ENCODE results near the gene ARHGEF33.

Gene ARHGEF33

DNA sequence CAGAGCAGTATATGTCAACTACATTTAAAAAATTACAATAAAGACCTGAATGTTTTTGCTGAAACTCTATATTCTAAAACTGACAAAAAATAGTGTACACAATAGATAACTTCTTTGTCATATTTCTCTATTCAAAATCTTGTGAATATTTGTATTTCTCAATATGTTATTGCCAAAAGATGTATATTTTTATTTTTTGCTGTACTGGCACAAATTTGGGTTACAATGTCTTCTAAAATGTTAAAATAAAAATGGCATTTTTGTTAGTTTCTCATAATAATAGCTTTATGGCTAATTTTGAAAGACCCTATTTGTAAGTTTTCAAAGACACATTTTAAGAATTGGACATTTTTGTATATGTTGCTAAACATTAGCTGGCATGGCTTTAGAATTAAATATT is 630 bp upstream of the ARHGEF33 start:
- TF ChIP-seq, protein P1, sequence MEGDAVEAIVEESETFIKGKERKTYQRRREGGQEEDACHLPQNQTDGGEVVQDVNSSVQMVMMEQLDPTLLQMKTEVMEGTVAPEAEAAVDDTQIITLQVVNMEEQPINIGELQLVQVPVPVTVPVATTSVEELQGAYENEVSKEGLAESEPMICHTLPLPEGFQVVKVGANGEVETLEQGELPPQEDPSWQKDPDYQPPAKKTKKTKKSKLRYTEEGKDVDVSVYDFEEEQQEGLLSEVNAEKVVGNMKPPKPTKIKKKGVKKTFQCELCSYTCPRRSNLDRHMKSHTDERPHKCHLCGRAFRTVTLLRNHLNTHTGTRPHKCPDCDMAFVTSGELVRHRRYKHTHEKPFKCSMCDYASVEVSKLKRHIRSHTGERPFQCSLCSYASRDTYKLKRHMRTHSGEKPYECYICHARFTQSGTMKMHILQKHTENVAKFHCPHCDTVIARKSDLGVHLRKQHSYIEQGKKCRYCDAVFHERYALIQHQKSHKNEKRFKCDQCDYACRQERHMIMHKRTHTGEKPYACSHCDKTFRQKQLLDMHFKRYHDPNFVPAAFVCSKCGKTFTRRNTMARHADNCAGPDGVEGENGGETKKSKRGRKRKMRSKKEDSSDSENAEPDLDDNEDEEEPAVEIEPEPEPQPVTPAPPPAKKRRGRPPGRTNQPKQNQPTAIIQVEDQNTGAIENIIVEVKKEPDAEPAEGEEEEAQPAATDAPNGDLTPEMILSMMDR (conservative IDR thresholded peaks at IDR 0.05), result no peak

DNA sequence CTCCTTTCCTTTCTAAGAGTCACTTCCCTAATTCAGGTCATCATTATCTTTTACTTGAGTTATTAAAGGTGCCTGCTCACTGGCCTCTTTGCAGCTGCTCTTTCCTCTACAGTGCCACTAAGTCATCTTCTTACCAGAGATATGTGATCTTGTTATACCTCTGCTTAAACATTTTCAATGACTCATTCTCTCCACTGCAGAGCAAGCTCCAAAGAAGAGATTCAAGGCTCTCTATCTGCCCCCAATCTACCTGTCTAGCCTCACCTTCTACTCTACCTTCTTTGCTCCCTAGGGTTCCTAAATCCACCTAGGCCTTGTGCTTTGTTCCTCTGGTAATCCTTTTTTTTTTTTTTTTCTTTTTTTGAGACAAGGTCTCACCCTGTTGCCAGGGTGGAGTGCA is 3.1 kb downstream of the ARHGEF33 start:
- H3K27ac ChIP-seq, result no peak overlapping the region
- TF ChIP-seq, protein P1 (conservative IDR thresholded peaks at IDR 0.05), result no peak

More for the DNA sequence above, 630 bp upstream of the ARHGEF33 start:
- H3K27ac ChIP-seq, result no peak overlapping the region

DNA sequence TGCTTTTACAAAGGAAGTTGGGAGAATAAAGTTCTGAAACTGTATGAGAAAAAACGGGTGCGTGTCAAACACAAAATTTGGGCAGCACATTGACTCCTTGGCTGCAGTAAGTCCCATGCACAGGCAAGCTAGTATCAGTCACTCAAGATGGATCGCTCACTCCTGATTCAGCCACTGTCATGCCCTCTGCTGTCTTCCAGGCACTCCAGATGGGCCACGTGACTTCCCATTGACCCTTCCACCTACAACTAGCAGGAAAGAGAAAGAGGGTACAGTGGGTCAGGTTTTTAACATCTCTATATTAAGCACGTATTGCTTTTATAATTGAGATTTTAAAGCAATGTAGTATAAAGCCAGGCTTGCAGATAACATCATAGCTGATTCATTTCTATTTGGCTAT is 8.6 kb downstream of the ARHGEF33 start:
- no peak overlapping the region for H3K27ac ChIP-seq
- TF ChIP-seq, protein P1 (conservative IDR thresholded peaks at IDR 0.05), result no peak

DNA sequence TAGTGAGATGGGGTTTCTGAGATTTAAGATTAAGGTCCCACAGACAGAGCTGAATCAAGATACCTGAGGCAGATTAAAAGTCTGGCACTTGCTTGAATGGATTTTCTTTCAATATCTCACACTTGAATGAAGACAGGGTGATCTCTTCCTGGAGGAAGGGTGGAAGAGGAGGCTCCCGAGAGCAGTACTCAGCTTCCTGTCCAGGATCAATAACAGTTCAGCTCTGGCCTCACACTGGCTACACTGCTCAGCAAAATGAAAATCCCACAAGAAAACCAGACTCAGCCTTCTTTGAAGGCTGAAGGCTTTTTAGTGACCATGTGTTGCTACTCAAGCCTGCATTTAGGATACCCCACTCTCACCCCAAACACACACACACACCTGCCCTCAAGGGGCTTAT is 11.1 kb downstream of the ARHGEF33 start:
- TF ChIP-seq, protein P1 (conservative IDR thresholded peaks at IDR 0.05), result no peak
- no peak overlapping the region for H3K27ac ChIP-seq

DNA sequence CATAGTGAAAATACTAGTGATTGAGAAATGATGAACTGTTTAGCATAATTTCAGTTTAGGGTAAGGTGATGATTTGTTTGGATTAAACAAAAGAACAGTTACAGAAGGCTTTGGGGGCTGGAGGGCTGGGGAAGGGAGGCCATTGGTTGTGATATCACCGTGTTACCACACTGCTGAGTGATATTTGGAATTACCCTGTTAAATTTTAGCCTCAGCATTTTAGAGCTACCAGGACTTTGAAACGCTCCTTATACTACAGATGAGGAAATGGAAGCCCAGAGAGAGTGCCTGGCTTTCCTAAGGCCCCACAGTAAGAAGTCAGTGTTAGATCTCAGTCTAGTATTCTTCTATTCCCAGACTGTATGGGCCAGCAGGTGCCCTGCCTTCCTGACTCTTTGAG is 15.6 kb downstream of the ARHGEF33 start:
- TF ChIP-seq, protein P1 (conservative IDR thresholded peaks at IDR 0.05), result no peak
- no peak overlapping the region for H3K27ac ChIP-seq

DNA sequence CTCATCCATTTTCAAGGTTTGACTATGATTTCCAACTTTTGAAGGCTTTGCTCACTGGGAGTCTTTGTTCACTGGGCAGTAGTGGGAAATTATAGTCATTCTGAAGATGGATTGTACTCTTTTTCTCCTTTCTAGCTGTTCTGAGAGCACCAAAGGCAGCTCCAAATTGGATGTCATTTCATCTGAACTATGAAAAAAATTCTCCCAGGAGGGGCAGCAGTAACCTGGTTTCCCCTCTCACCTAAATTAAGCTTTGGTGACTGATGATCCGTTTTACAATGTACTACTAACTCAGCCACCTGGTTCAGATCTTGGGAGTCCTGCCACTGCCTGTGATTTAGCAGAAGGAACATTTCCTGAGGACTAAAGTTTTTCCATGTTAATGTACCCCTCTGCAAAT is 17.6 kb downstream of the ARHGEF33 start:
- TF ChIP-seq, protein P1 (conservative IDR thresholded peaks at IDR 0.05), result no peak
- H3K27ac ChIP-seq, result no peak overlapping the region

DNA sequence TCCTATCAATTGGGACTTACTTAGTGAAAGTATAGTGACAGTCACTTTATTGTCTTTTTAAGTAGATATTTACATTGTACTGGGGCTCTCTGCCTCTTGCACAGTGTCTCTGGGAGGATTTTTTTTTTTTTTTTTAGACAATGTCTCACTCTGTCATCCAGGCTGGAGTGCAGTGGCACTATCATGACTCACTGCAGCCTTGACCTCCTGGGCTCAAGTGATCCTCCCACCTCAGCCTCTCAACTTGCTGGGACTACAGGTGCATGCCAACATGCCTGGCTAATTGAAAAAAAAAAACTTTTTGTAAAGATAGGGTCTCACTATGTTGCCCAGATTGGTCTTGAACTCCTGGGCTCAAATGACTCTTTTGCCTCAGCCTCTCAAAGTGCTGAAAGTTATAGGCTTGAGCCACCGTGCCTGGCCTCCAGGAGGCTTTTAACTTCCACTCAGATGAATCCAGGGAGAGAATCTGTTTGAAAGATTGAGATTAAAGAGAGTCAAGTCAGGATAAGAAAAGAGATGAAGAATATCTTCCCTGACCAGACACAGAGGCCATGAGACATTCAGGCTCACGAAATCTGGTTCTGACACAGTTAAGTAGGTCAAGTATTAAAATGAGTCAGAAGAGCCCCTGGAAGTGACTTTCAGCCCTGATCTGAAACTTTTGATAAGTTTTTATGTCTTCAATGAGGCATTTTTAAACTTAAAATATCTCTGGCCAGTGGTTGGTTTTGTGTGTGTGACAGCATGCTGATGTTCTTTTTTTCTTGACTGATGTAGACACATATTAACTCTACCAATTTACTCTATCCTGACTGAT is 18.3 kb downstream of the ARHGEF33 start:
- no peak overlapping the region for H3K27ac ChIP-seq
- TF ChIP-seq, protein P1 (conservative IDR thresholded peaks at IDR 0.05), result no peak
